HepG2 (cell line): Measurements from ENCODE around the gene ARID1A. TPM values are rescaled to one million over a fixed set of nuclear protein-coding genes. Genes with fewer than 3 reads are reported as not detected.
A peak's percentile ranks its signal among the peaks of the same experiment; 100 is the strongest.

ENCODE experiments used
- AFF4 ChIP-seq: sonication (generic); formaldehyde crosslinking; IDR thresholded peaks from 2 replicates; pipeline ENCODE4 v1.4.0; 2020; ENCODE audit warnings: missing genetic modification reagents
- AHDC1 ChIP-seq: sonication (generic); formaldehyde crosslinking; IDR thresholded peaks from 2 replicates; pipeline ENCODE4 v1.5.1; 2020; ENCODE audit warnings: mild to moderate bottlenecking, missing genetic modification reagents, borderline replicate concordance
- CBX5 ChIP-seq: sonication (generic); formaldehyde crosslinking; IDR thresholded peaks from 2 replicates; pipeline ENCODE4 v1.4.0; 2020; ENCODE audit warnings: missing genetic modification reagents, borderline replicate concordance
- KDM3A ChIP-seq: IDR thresholded peaks from 2 replicates; pipeline ENCODE4 v1.6.1; 2018; ENCODE audit warnings: low read depth, missing compliant biosample characterization
- PAWR ChIP-seq: sonication (generic); formaldehyde crosslinking; IDR thresholded peaks from 2 replicates; pipeline ENCODE4 v1.4.0; 2020; ENCODE audit warnings: missing genetic modification reagents, mild to moderate bottlenecking, borderline replicate concordance
- POLR2AphosphoS2 ChIP-seq: IDR thresholded peaks from 2 replicates; pipeline ENCODE4 v1.6.1; 2011; ENCODE audit warnings: low read depth, low read length, improper control_type of control experiment
- SAFB2 ChIP-seq: sonication (generic); formaldehyde crosslinking; IDR thresholded peaks from 2 replicates; pipeline ENCODE4 v1.5.1; 2020; ENCODE audit warnings: missing genetic modification reagents, low read depth, mild to moderate bottlenecking, borderline replicate concordance
- SMAD9 ChIP-seq: sonication (generic); formaldehyde crosslinking; IDR thresholded peaks from 2 replicates; pipeline ENCODE4 v1.5.1; 2020; ENCODE audit warnings: mild to moderate bottlenecking, missing genetic modification reagents
- TFDP1 ChIP-seq: IDR thresholded peaks from 2 replicates; pipeline ENCODE4 v1.6.1; 2016; ENCODE audit warnings: missing compliant biosample characterization, missing genetic modification reagents, borderline replicate concordance
- TFDP2 ChIP-seq: sonication (generic); formaldehyde crosslinking; IDR thresholded peaks from 2 replicates; pipeline ENCODE4 v1.4.0; 2020; ENCODE audit warnings: missing genetic modification reagents
- U2AF1 ChIP-seq: fragments of 200-400 bp; formaldehyde crosslinking; optimal IDR thresholded peaks from 2 replicates; pipeline ENCODE3; 2017; ENCODE audit warnings: mild to moderate bottlenecking, low read depth, low read length
- XBP1 ChIP-seq: sonication (generic); formaldehyde crosslinking; IDR thresholded peaks from 2 replicates; pipeline ENCODE4 v1.5.0; 2020; ENCODE audit warnings: missing genetic modification reagents
- ZNF460 ChIP-seq: sonication (generic); formaldehyde crosslinking; IDR thresholded peaks from 2 replicates; pipeline ENCODE4 v1.5.1; 2020; ENCODE audit warnings: missing genetic modification reagents, mild to moderate bottlenecking, borderline replicate concordance
- ZNF546 ChIP-seq: sonication (generic); formaldehyde crosslinking; conservative IDR thresholded peaks from 2 replicates; pipeline ENCODE4 v1.8.1; 2023; ENCODE audit warnings: mild to moderate bottlenecking, missing genetic modification reagents
- ZNF766 ChIP-seq: sonication (generic); formaldehyde crosslinking; IDR thresholded peaks from 2 replicates; pipeline ENCODE4 v1.5.0; 2020; ENCODE audit warnings: missing genetic modification reagents, borderline replicate concordance
- ZNF781 ChIP-seq: sonication (generic); formaldehyde crosslinking; IDR thresholded peaks from 2 replicates; pipeline ENCODE4 v1.5.1; 2020; ENCODE audit warnings: borderline replicate concordance, mild to moderate bottlenecking, missing genetic modification reagents; ENCODE audit errors: not compliant biosample characterization
- polyA plus RNA-seq, 8 experiments: library from polyadenylated mRNA; depleted of rRNA in 3 of 8; stranded (reverse) in 7 of 8; unstranded in 1 of 8; fragments of >200 nt; fragmentation: Illumina TruSeq in 4 of 8; extraction: Trizol in 4 of 8; gene quantifications; 2 replicates each; pipeline versions ENCODE4 v1.2.1 to v1.2.3, GENCODE V29; 2011 to 2016; ENCODE audit warnings: low read depth in 4 of 8, missing spikeins in 1 of 8, mixed read lengths in 1 of 8; ENCODE audit not compliant: insufficient read depth in 1 of 8
- total RNA-seq, 5 experiments: library from RNA; depleted of rRNA; stranded (reverse); fragments of >200 nt; fragmentation: Illumina TruSeq; extraction: Trizol; gene quantifications; 2 replicates each; pipeline ENCODE4 v1.2.3, GENCODE V29; 2016; ENCODE audit warnings: low read depth in 1 of 5
- TF ChIP-seq, protein P1 (sequence below): sonication (generic); formaldehyde crosslinking; IDR thresholded peaks from 2 replicates; pipeline ENCODE4 v1.4.0; 2020; ENCODE audit warnings: mild to moderate bottlenecking, missing genetic modification reagents

Gene ARID1A
- total and polyA plus RNA-seq, 2 of the 13 experiments (the other 11 are each of a cell fraction or from before 2014, with no cell fraction given): 11.9 to 15.9 TPM

DNA sequence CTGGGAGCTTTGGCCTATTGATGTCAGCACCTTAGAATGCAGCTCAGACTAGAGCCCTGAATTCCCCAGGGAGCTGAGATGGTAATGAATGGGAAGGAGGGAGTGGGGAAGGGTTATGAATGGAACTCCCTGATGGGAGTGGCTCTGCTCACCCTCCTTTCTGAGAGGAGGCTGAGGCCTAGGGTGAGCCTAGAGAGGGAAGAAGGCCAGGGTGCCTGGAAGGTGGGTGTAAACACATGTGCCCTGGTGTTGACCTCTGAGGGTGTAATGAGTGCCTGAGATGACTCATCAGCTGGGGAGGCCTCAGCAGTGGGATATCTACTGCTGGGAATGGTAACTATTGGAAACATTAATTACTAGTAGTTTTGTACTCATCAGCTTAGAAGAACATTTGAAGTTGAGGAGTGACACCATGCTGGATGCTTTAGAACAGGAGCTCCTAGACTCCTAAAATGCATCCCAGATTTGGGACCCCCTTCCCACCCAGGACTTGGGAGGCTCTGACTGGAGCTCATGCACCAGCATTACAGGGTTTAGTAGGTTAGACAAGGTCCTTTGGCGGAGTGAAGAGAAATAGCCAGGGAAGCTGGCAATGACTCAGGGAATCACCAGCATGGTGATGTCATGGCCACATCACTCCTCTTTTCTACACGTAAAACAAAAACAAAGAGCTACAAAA lies 76.0 kb downstream of the ARID1A start (continued):
- TF ChIP-seq CBX5 (CRISPR knock-in tag) (0 out of 2 replicates have a peak, but pooled peaks have one; percentile 53), AHDC1 (CRISPR knock-in tag) (no peak), ZNF460 (CRISPR knock-in tag) (no peak), AFF4 (CRISPR knock-in tag) (no peak), SMAD9 (CRISPR knock-in tag) (no peak), ZNF781 (CRISPR knock-in tag) (no peak), TFDP1 (CRISPR knock-in tag) (no peak), XBP1 (CRISPR knock-in tag) (no peak), ZNF766 (CRISPR knock-in tag) (no peak), KDM3A (CRISPR knock-in tag) (no peak), POLR2AphosphoS2 (no peak), TFDP2 (CRISPR knock-in tag) (no peak), ZNF546 (CRISPR knock-in tag) (no peak), SAFB2 (CRISPR knock-in tag) (no peak), U2AF1 (no peak), PAWR (no peak)
- TF ChIP-seq, protein P1, sequence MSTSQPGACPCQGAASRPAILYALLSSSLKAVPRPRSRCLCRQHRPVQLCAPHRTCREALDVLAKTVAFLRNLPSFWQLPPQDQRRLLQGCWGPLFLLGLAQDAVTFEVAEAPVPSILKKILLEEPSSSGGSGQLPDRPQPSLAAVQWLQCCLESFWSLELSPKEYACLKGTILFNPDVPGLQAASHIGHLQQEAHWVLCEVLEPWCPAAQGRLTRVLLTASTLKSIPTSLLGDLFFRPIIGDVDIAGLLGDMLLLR (CRISPR knock-in tag): no peak
